K562 (cell line): ENCODE data around the gene POLR2L. TPM values are rescaled to one million over a fixed set of nuclear protein-coding genes. Genes with fewer than 3 reads are reported as not detected.

Source experiments
- ATF3 ChIP-seq, 2 experiments: fragments of 450-650 bp in 1 of 2; sonication (generic) in 1 of 2; formaldehyde crosslinking in 1 of 2; IDR thresholded peaks in 1 of 2; conservative IDR thresholded peaks in 1 of 2; 2 replicates each; pipeline versions ENCODE4 v1.6.1 to v1.8.1; 2016 to 2023; ENCODE audit warnings: mild to moderate bottlenecking in 2 of 2, moderate library complexity in 2 of 2, inconsistent platforms in 1 of 2, missing genetic modification reagents in 1 of 2
- BACH1 ChIP-seq: fragments of 200-800 bp; sonication (Bioruptor generic); IDR thresholded peaks from 2 replicates; pipeline ENCODE4 v1.6.1; 2016; ENCODE audit warnings: missing genetic modification characterization, missing compliant biosample characterization
- CBX1 ChIP-seq: sonication (generic); IDR thresholded peaks from 2 replicates; pipeline ENCODE4 v1.6.1; 2016; ENCODE audit warnings: antibody characterized with exemption, low read depth, mild to moderate bottlenecking
- CCAR2 ChIP-seq: fragments of 200-400 bp; formaldehyde crosslinking; IDR thresholded peaks from 2 replicates; pipeline ENCODE4 v1.6.1; 2017; ENCODE audit warnings: mild to moderate bottlenecking, low read depth, low read length
- COPS2 ChIP-seq: fragments of 450-650 bp; conservative IDR thresholded peaks from 2 replicates; pipeline ENCODE4 v1.6.1; 2016; ENCODE audit warnings: mild to moderate bottlenecking, moderate library complexity
- DLX4 ChIP-seq: fragments of 250-450 bp; sonication (Bioruptor Pico); IDR thresholded peaks from 2 replicates; pipeline ENCODE4 v1.6.1; 2021; ENCODE audit warnings: mild to moderate bottlenecking
- E2F3 ChIP-seq: fragments of 250-450 bp; sonication (Bioruptor Pico); IDR thresholded peaks from 2 replicates; pipeline ENCODE4 v1.4.0; 2020; ENCODE audit warnings: mild to moderate bottlenecking
- ELF4 ChIP-seq: fragments of 450-650 bp; formaldehyde crosslinking; IDR thresholded peaks from 2 replicates; pipeline ENCODE4 v1.4.0; 2022; ENCODE audit warnings: missing genetic modification characterization
- ETS1 ChIP-seq: conservative IDR thresholded peaks from 2 replicates; pipeline ENCODE4 v1.6.1; 2011; ENCODE audit warnings: low read depth, mild to moderate bottlenecking, low read length; ENCODE audit not compliant: control insufficient read depth
- MEF2A ChIP-seq: IDR thresholded peaks from 2 replicates; pipeline ENCODE4 v1.6.1; 2011; ENCODE audit warnings: low read depth, mild to moderate bottlenecking, low read length, moderate library complexity; ENCODE audit not compliant: control insufficient read depth
- MNT ChIP-seq, 2 experiments: fragments of 450-650 bp; conservative IDR thresholded peaks; 2 replicates each; pipeline ENCODE4 v1.6.1; 2017; ENCODE audit warnings: mild to moderate bottlenecking in 2 of 2, moderate library complexity in 2 of 2
- NFE2 ChIP-seq: IDR thresholded peaks from 2 replicates; pipeline ENCODE4 v1.6.1; 2014; ENCODE audit warnings: antibody characterized with exemption, low read depth
- PHTF2 ChIP-seq: fragments of 250-450 bp; sonication (Bioruptor Pico); IDR thresholded peaks from 2 replicates; pipeline ENCODE4 v1.5.0; 2021; ENCODE audit warnings: mild to moderate bottlenecking
- SMARCB1 ChIP-seq: IDR thresholded peaks from 2 replicates; pipeline ENCODE4 v1.6.1; 2011; ENCODE audit warnings: improper control_type of control experiment, low read depth; ENCODE audit not compliant: insufficient read length
- SNRNP70 ChIP-seq: fragments of 200-400 bp; formaldehyde crosslinking; optimal IDR thresholded peaks from 2 replicates; pipeline ENCODE3; 2017; ENCODE audit warnings: low read depth, low read length
- SRSF1 ChIP-seq: fragments of 200-400 bp; formaldehyde crosslinking; IDR thresholded peaks from 2 replicates; pipeline ENCODE4 v1.6.1; 2017; ENCODE audit warnings: mild to moderate bottlenecking, low read depth, low read length, moderate library complexity
- SRSF3 ChIP-seq: fragments of 200-400 bp; formaldehyde crosslinking; IDR thresholded peaks from 2 replicates; pipeline ENCODE4 v1.6.1; 2016; ENCODE audit warnings: mild to moderate bottlenecking, low read length, moderate library complexity; ENCODE audit not compliant: insufficient read depth
- ZNF121 ChIP-seq: sonication (generic); formaldehyde crosslinking; conservative IDR thresholded peaks from 2 replicates; pipeline ENCODE4 v1.8.0; 2022; ENCODE audit warnings: missing genetic modification reagents
- ZNF124 ChIP-seq: sonication (generic); formaldehyde crosslinking; IDR thresholded peaks from 2 replicates; pipeline ENCODE4 v1.8.1; 2022; ENCODE audit warnings: missing genetic modification reagents
- ZNF212 ChIP-seq: fragments of 450-650 bp; formaldehyde crosslinking; IDR thresholded peaks from 2 replicates; pipeline ENCODE4 v1.4.0; 2020; ENCODE audit warnings: mild to moderate bottlenecking
- ZNF253 ChIP-seq: fragments of 250-450 bp; sonication (Bioruptor Pico); conservative IDR thresholded peaks from 2 replicates; pipeline ENCODE4 v1.6.1; 2021; ENCODE audit warnings: mild to moderate bottlenecking
- ZNF280B ChIP-seq: fragments of 250-450 bp; sonication (Bioruptor Pico); IDR thresholded peaks from 2 replicates; pipeline ENCODE4 v1.5.1; 2021; ENCODE audit warnings: mild to moderate bottlenecking
- ZNF282 ChIP-seq: sonication (generic); formaldehyde crosslinking; IDR thresholded peaks from 2 replicates; pipeline ENCODE4 v1.8.1; 2023; ENCODE audit warnings: missing genetic modification reagents
- polyA plus RNA-seq, 8 experiments: library from polyadenylated mRNA; depleted of rRNA in 4 of 8; stranded (reverse) in 5 of 8; unstranded in 3 of 8; fragments of >200 nt; fragmentation: Nextera tagmentation in 2 of 8; fragmentation: Illumina TruSeq in 1 of 8; extraction: Ambion mirVana in 2 of 8; extraction: Trizol in 1 of 8; gene quantifications; 2 replicates each; pipeline versions ENCODE4 v1.2.1 to v1.2.3, GENCODE V29; 2011 to 2014; ENCODE audit warnings: inconsistent platforms in 1 of 8, missing spikeins in 1 of 8
- total RNA-seq, 7 experiments: library from RNA; depleted of rRNA in 6 of 7; stranded (reverse); fragments of >200 nt in 6 of 7; fragmentation: Illumina TruSeq in 2 of 7; extraction: Trizol in 2 of 7; gene quantifications; 2 replicates each; pipeline versions ENCODE4 v1.2.1 to v1.2.3, GENCODE V29; 2011 to 2021; ENCODE audit warnings: low replicate concordance in 1 of 7

Gene POLR2L
- total and polyA plus RNA-seq, 9 of the 15 experiments (the other 6 are each of a cell fraction or from before 2014, with no cell fraction given), result 38.3 to 688 (median 108) TPM

GRCh38 chr11:809287-810039 is 32.9 kb downstream of the POLR2L start, which contains the start of gene RPLP2 (continued):
- no peak for TF ChIP-seq ZNF212 (CRISPR knock-in tag)
- TF ChIP-seq SMARCB1, result no peak
- TF ChIP-seq PHTF2 (CRISPR knock-in tag), result no peak
- no peak for TF ChIP-seq ZNF280B (CRISPR knock-in tag)
- TF ChIP-seq SNRNP70, result no peak
- TF ChIP-seq ETS1, result peak; percentile 98
- peak; percentile 10; the same call in 1 of the 2 replicates for TF ChIP-seq NFE2
- peak; percentile 16; the same call in 1 of the 2 replicates for TF ChIP-seq CBX1
- no peak for TF ChIP-seq ZNF253 (CRISPR knock-in tag)
- TF ChIP-seq MEF2A, result no peak
- peak; percentile 94 for TF ChIP-seq ATF3 (IDR thresholded peaks at IDR 0.05)
- 0 out of 2 replicates have a peak, but pooled peaks have one; percentile 18 for TF ChIP-seq ATF3 (CRISPR knock-in tag; conservative IDR thresholded peaks at IDR 0.05)
- peak; percentile 7; the same call in 1 of the 2 replicates for TF ChIP-seq ELF4
- no peak for TF ChIP-seq SRSF3
- no peak for TF ChIP-seq CCAR2
- TF ChIP-seq DLX4 (CRISPR knock-in tag), result no peak
- TF ChIP-seq E2F3, result peak; percentile 74; the same call in 1 of the 2 replicates
- no peak for TF ChIP-seq ZNF121 (CRISPR knock-in tag)
- no peak for TF ChIP-seq ZNF124 (CRISPR knock-in tag)
- peak; percentile 97 to 98 for TF ChIP-seq MNT (conservative IDR thresholded peaks at IDR 0.05)
- TF ChIP-seq ZNF282 (CRISPR knock-in tag), result no peak; the same call in 1 of the 2 replicates
- no peak for TF ChIP-seq COPS2
- TF ChIP-seq SRSF1, result no peak; the same call in 1 of the 2 replicates
- no peak for TF ChIP-seq BACH1 (tag)
